DMS53 (cell line): ENCODE data around the gene SURF4.
"Not testable (repeated sequence)": the region's sequence is repeated elsewhere in the genome, so short reads cannot be mapped to it uniquely, and the experiment has no call there.

Source experiments
- DNase-seq: peaks from one replicate; lab custom pipeline; 2025; lab: John Stamatoyannopoulos, UW

The SURF4 gene

GRCh38 chr9:133397370-133397769, 21.5 kb upstream of the SURF4 start:
- DNase-seq, result no peak

GRCh38 chr9:133396952-133397351, 21.1 kb upstream of the SURF4 start:
- DNase-seq, result peak; percentile 41

DNA sequence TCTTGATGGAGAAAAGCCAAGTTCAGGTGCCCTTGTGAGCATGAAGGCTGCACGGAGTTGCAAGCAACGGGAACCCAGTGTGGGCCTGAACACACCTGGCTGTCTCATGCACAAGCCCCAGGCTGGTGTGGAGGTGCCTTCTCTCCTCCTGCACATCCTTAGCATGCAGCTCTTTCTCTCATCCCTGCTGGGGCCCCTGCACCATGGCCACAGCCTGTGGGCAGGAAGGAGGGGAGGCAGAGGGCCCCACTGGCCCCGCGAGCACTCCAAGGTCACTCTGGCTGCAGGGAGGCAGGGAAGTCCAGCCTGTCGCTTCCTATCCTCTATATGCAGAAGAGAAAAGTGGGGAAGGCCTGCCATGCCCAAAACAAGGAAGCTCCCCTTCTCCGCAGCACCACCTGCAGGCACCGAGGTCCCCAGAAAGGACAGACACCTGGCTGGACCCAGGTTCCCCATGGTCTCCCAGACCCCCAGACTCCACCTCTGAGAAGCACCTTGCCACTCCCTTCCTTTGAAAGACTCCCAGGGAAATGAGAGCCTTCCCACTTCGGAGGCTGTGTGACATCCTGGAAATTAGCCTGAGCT, 18.9 kb upstream of the SURF4 start:
- no peak for DNase-seq

DNA sequence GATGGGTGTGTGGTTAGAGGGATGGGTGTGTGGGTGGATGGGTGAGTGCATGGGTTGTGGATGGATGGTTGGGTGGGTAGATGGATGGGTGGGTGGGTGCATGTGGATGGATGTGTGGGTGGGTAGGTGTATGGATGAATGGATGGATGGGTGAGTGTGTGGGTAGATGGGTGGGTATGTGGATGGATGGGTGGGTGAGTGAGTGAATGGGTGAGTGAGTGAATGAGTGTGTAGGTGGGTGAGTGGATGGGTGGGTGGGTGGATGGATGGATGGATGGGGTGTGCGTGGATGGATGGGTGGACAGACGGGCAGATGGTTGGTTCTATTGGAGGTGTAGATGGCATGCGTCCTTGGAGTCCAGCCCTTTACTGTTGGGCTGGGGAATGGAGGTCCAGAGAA, 17.5 kb upstream of the SURF4 start:
- DNase-seq, result no peak

DNA sequence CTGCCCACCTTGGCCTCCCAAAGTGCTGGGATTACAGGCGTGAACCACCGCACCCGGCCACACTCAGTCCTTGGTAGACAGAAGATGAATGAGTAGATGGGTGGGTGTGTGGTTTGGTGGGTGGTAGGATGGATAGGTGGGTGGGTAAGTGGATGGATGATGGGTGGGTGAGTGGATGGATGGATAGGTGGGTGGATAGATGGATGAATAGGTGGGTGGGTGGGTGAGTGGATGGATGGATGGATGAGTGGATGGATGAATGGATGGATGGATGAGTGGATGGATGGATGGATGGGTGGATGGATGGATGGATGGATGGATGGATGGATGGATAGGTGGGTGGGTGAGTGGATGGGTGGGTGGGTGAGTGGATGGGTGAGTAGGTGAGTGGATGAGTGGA, 16.4 kb upstream of the SURF4 start:
- not testable (repeated sequence) for DNase-seq

DNA sequence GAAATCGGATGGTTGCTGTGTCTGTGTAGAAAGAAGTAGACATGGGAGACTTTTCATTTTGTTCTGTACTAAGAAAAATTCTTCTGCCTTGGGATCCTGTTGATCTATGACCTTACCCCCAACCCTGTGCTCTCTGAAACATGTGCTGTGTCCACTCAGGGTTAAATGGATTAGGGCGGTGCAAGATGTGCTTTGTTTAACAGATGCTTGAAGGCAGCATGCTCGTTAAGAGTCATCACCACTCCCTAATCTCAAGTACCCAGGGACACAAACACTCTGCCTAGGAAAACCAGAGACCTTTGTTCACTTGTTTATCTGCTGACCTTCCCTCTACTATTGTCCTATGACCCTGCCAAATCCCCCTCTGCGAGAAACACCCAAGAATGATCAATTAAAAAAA, 15.6 kb upstream of the SURF4 start:
- not testable (repeated sequence) for DNase-seq

GRCh38 chr9:133390713-133391112, 14.9 kb upstream of the SURF4 start:
- DNase-seq, result no peak

GRCh38 chr9:133389562-133389961, 13.7 kb upstream of the SURF4 start:
- DNase-seq, result no peak

- DNase-seq, result no peak
Measured at GRCh38 chr9:133389025-133389557, 13.2 kb upstream of the SURF4 start.

- no peak for DNase-seq
Measured at GRCh38 chr9:133387680-133388079, 11.8 kb upstream of the SURF4 start.

- DNase-seq, result no peak
Measured at GRCh38 chr9:133386338-133386737, 10.5 kb upstream of the SURF4 start.

- no peak for DNase-seq
Measured at GRCh38 chr9:133385452-133385851, 9.6 kb upstream of the SURF4 start.

- DNase-seq, result no peak
Measured at GRCh38 chr9:133384736-133385321, 9.0 kb upstream of the SURF4 start.

DNA sequence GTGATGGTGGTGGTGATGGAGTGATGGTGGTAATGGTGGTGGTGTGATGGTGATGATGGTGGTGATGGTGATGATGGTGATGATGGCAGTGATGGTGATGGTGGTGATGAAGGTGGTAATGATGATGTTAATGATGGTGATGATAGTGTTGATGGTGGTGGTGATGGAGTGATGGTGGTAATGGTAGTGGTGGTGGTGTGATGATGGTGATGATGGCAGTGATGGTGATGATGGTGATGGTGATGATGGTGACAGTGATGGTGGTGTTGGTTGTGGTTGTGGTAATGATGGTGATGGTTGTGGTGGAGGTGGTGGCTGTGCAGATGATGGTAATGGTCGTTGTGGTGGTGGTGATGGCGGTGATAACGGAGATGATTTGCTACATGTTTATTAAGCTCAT, 7.6 kb upstream of the SURF4 start:
- no peak for DNase-seq

- no peak for DNase-seq
Measured at GRCh38 chr9:133382507-133383141, 6.8 kb upstream of the SURF4 start.

GRCh38 chr9:133380734-133381133, 4.9 kb upstream of the SURF4 start:
- no peak for DNase-seq

DNA sequence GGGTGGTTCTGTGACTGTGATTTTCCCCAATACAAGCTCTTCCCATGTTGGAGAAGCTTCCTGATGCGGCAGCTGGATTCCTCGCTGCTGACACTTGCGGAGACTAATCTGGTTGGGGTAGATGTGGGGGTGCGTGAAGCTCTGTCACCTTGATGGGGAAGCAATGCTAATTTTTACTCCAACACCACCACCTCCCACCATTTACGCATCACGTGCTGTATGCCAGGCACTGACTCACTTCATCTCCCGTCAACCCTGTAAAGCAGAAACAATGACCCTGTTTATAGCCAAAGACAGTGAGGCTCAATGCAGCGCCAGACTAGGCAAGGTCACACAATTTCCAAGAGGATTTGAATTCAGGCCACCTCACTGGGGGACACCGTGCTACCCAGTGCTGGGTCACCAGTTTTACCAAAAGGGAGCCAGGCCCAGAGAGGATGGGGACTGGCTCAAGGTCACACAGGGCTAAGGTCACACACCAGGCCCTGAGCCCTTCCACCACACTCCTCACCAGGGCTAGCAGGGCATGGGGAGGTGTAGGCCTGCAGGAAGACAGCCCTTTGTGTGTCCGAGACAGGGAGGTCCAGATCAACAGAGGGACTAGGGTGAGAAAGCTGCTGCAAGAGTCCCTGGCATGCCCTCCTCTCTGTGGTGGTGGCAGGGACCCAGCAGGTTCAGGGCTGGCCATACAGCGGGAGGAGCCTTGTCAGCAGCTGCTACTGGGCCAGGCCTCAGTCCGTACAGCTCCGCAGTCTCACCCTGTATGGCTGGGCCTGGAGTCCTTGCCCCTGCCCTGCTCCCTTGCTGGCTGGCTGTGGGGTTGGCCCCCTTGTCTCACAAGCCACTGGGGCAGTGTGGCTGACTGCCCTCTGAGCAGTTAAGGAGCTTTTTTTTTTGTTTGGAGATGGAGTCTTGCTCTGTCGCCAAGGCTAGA, 3.6 kb upstream of the SURF4 start:
- DNase-seq, result no peak

DNA sequence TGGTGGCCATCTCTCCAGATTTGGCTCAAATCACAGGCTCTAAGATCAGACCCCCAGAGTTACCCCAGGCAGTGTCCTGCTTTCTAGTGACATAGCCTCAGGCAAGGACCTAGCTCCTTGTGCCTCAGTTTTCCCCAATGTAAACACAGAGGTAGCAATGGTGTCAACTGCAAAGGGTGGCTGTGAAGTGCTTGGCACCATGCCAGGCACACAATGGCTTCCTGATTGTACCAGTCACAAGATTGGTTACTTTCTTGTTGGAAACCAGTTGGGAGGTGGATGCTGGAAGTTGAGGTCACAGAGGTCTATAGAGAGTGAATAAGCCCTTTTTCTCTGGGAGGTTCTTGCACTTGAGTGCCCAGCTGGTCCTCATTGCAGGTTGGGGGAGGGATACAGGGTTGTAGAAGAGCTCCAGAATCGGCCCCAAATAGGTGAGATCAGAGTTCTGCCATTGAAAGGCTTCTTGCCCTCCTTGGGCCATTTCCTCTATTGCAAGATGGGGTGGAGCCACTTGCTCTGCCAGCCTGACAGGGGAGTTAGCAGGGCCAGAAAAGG, 2.6 kb upstream of the SURF4 start:
- no peak for DNase-seq

DNA sequence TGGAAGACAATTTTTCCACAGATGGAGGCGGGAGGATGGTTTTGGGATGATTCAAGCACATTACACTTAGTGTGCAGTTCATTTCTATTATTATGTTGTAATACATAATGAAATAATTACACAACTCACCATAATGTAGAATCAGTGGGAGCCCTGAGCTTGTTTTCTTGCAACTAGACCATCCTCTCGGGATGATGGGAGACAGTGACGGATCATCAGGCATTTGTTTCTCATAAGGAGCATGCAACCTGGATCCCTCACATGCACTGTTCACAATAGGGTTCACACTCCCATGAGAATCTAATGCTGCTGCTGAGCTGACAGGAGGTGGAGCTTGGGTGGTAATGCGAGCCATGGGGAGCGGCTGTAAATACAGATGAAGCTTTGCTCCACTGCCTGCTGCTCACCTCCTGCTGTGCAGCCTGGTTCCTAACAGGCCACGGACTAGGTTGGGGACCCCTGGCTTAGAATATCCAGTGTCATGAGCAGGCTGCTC, 1.9 kb upstream of the SURF4 start:
- DNase-seq, result peak; percentile 59

- not testable (repeated sequence) for DNase-seq
Measured at GRCh38 chr9:133377280-133377679, 1.4 kb upstream of the SURF4 start.

DNA sequence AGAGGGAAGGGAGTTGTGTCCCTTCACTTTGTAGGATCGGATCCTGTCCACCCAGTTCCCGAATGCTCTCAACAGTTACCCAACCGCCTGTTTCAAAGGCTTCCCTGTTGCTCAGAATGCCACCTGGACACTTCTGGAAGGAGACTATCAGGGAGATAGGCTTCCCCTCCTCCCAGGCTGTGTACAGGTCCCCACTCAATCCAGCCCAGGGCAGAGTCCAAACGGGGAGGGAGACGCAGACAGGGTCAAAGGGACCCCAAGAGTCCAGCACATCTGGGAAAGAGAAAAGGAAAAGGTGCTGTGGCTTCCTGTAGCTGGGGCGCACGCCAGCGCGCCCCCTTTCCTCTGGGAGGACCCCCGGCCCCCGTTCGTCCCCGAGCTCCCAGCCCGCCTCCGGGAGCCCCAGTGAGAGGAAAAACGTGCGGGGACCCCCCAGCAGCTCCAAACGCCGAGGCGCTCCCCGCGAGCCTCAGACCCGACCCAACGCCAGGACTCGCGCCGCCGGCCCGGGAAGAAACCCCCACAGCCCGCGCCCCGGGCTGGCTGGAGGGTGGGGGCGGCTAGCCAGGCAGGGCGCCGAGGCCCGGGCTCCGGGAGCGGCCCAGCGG, 640 bp downstream of the SURF4 start:
- DNase-seq, result peak; percentile 72
